Measurements from ENCODE around the gene SLC17A8.

The SLC17A8 gene

GRCh38 chr12:100433701-100434100 is 76.8 kb downstream of the SLC17A8 start:
- no peak for DNase-seq

- DNase-seq = no peak
Observed at GRCh38 chr12:100434177-100434576, 77.3 kb downstream of the SLC17A8 start.

- DNase-seq = no peak
Observed at GRCh38 chr12:100435957-100436356, 79.1 kb downstream of the SLC17A8 start.

GRCh38 chr12:100437038-100437841 is 80.4 kb downstream of the SLC17A8 start:
- DNase-seq = no peak

- DNase-seq = no peak
Observed at GRCh38 chr12:100439797-100440196, 82.9 kb downstream of the SLC17A8 start.

GRCh38 chr12:100442403-100442802 is 85.5 kb downstream of the SLC17A8 start:
- DNase-seq = no peak

- no peak for DNase-seq
Observed at GRCh38 chr12:100443434-100443833, 86.6 kb downstream of the SLC17A8 start.

GRCh38 chr12:100445081-100445481 is 88.2 kb downstream of the SLC17A8 start:
- DNase-seq = no peak

- no peak for DNase-seq
Observed at GRCh38 chr12:100447381-100447780, 90.5 kb downstream of the SLC17A8 start.

GRCh38 chr12:100448656-100449055 is 91.8 kb downstream of the SLC17A8 start:
- no peak for DNase-seq

- no peak for DNase-seq
Observed at GRCh38 chr12:100450735-100451134, 93.9 kb downstream of the SLC17A8 start.

- no peak for DNase-seq
Observed at GRCh38 chr12:100453951-100454350, 97.1 kb downstream of the SLC17A8 start.

GRCh38 chr12:100455896-100456295 is 99.0 kb downstream of the SLC17A8 start:
- no peak for DNase-seq

- DNase-seq = no peak
Observed at GRCh38 chr12:100458191-100458590, 101.3 kb downstream of the SLC17A8 start.

- DNase-seq = no peak
Observed at GRCh38 chr12:100460702-100461101, 103.8 kb downstream of the SLC17A8 start.

- DNase-seq = no peak
Observed at GRCh38 chr12:100461330-100461973, 104.6 kb downstream of the SLC17A8 start.

GRCh38 chr12:100463661-100464060 is 106.8 kb downstream of the SLC17A8 start:
- DNase-seq = no peak

GRCh38 chr12:100464529-100464928 is 107.7 kb downstream of the SLC17A8 start:
- no peak for DNase-seq

GRCh38 chr12:100468126-100468525 is 111.3 kb downstream of the SLC17A8 start:
- DNase-seq = no peak
